GM10266 (cell line): ENCODE measurements around the gene ORMDL1.

Experiments used
- DNase-seq: peaks from one replicate; pipeline ENCODE4 v3.0.0; 2012; ENCODE audit errors: extremely low spot score
- TF ChIP-seq, protein P1 (sequence below): IDR thresholded peaks from 2 replicates; pipeline ENCODE4 v1.5.1; 2012; ENCODE audit warnings: mild to moderate bottlenecking, low read depth; ENCODE audit not compliant: control insufficient read depth, insufficient read depth; ENCODE audit errors: missing control alignments

ORMDL1 gene

DNA sequence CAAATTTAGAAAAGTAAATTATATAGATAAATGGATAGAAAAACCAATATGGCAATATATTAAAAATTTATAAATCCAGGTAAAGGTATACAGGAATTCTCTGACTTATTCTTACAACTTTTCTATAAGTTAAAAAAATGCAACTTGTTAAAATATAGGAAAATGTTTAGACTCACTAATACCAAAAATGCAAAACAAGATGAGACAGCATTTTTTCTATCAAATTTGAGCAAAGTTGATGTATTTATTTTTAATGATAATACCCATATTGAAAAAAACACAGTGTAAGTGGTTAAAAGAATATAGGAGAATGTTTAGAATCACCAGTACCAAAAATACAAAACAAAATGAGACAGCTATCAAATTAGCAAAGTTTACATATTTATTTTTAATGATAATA, 57.3 kb downstream of the ORMDL1 start:
- DNase-seq, result no peak

DNA sequence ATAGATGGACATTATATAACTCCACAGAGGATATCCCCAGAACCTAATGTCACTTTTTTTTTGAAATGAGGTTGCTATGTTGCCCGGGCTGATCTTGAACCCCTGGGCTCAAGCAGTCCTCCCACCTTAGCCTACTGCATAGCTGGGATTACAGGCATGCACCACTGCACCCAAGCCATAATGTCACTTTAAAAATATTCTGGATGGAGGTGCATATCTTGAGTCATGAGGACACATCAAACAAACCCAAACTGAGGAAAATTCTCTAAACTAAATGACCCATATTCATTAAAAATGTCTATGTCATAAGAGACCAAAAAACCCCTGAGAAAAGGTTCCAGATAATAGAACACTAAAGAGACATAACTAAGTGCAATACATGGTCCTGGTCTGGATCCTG, 57.9 kb downstream of the ORMDL1 start:
- TF ChIP-seq, protein P1, sequence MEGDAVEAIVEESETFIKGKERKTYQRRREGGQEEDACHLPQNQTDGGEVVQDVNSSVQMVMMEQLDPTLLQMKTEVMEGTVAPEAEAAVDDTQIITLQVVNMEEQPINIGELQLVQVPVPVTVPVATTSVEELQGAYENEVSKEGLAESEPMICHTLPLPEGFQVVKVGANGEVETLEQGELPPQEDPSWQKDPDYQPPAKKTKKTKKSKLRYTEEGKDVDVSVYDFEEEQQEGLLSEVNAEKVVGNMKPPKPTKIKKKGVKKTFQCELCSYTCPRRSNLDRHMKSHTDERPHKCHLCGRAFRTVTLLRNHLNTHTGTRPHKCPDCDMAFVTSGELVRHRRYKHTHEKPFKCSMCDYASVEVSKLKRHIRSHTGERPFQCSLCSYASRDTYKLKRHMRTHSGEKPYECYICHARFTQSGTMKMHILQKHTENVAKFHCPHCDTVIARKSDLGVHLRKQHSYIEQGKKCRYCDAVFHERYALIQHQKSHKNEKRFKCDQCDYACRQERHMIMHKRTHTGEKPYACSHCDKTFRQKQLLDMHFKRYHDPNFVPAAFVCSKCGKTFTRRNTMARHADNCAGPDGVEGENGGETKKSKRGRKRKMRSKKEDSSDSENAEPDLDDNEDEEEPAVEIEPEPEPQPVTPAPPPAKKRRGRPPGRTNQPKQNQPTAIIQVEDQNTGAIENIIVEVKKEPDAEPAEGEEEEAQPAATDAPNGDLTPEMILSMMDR, result no peak
- no peak for DNase-seq

More for the DNA sequence above, 57.3 kb downstream of the ORMDL1 start:
- TF ChIP-seq, protein P1, result no peak

DNA sequence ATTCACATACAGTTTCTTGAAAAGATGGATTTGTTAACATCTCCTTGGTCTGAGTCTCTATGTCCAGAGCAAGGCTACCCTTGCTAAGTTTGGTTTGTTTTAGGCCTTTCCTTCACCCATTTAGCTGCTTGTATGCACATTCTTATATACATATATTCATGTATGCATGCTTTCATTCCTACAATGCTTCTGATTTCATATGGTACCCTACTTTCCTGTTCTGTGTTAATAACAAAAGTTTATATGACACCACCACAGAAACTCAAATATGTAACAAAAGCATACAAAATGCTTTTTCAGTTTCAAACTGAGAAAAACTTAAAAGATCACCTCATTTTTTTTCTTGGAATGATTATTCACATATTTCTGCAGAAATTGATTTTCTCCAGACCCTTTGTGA, 60.9 kb downstream of the ORMDL1 start:
- DNase-seq, result no peak

More for the DNA sequence above, 60.9 kb downstream of the ORMDL1 start:
- TF ChIP-seq, protein P1, result no peak
